HepG2 (cell line): ENCODE measurements around the gene HNRNPH3. TPM values are rescaled to one million over a fixed set of nuclear protein-coding genes. Genes with fewer than 3 reads are reported as not detected.

Source experiments
- FOXK1 ChIP-seq: sonication (generic); formaldehyde crosslinking; IDR thresholded peaks from 2 replicates; pipeline ENCODE4 v1.4.0; 2020; ENCODE audit warnings: low read depth, missing genetic modification reagents, borderline replicate concordance
- GRHL1 ChIP-seq: sonication (generic); formaldehyde crosslinking; conservative IDR thresholded peaks from 2 replicates; pipeline ENCODE4 v1.8.0; 2022; ENCODE audit warnings: missing genetic modification reagents
- KDM6A ChIP-seq: IDR thresholded peaks from 2 replicates; pipeline ENCODE4 v1.6.1; 2016; ENCODE audit warnings: low read depth
- NFIB ChIP-seq: sonication (generic); formaldehyde crosslinking; IDR thresholded peaks from 2 replicates; pipeline ENCODE4 v1.9.0; 2021; ENCODE audit warnings: missing genetic modification reagents, mild to moderate bottlenecking, borderline replicate concordance
- ZNF136 ChIP-seq: sonication (generic); formaldehyde crosslinking; IDR thresholded peaks from 2 replicates; pipeline ENCODE4 v1.8.1; 2022; ENCODE audit warnings: low read depth, mild to moderate bottlenecking, moderate library complexity, missing genetic modification reagents
- ZNF407 ChIP-seq: sonication (generic); formaldehyde crosslinking; IDR thresholded peaks from one replicate; pipeline ENCODE4 v1.5.1; 2020; ENCODE audit warnings: mild to moderate bottlenecking, missing genetic modification reagents; ENCODE audit errors: not compliant biosample characterization
- ZNF576 ChIP-seq: sonication (generic); formaldehyde crosslinking; IDR thresholded peaks from 2 replicates; pipeline ENCODE4 v1.4.0; 2020; ENCODE audit warnings: mild to moderate bottlenecking, missing genetic modification reagents
- ZNF605 ChIP-seq: sonication (generic); formaldehyde crosslinking; IDR thresholded peaks from 2 replicates; pipeline ENCODE4 v1.8.0; 2022; ENCODE audit warnings: mild to moderate bottlenecking, missing genetic modification reagents
- ZNF646 ChIP-seq: sonication (generic); formaldehyde crosslinking; IDR thresholded peaks from 2 replicates; pipeline ENCODE4 v1.9.0; 2021; ENCODE audit warnings: mild to moderate bottlenecking, missing genetic modification reagents
- ZNF737 ChIP-seq: sonication (generic); formaldehyde crosslinking; IDR thresholded peaks from 2 replicates; pipeline ENCODE4 v1.5.0; 2020; ENCODE audit warnings: missing genetic modification reagents, mild to moderate bottlenecking, borderline replicate concordance
- ZNF850 ChIP-seq: sonication (generic); formaldehyde crosslinking; conservative IDR thresholded peaks from 2 replicates; pipeline ENCODE4 v1.9.0; 2021; ENCODE audit warnings: mild to moderate bottlenecking, missing genetic modification reagents
- polyA plus RNA-seq, 8 experiments: library from polyadenylated mRNA; depleted of rRNA in 3 of 8; stranded (reverse) in 7 of 8; unstranded in 1 of 8; fragments of >200 nt; fragmentation: Illumina TruSeq in 4 of 8; extraction: Trizol in 4 of 8; gene quantifications; 2 replicates each; pipeline versions ENCODE4 v1.2.1 to v1.2.3, GENCODE V29; 2011 to 2016; ENCODE audit warnings: low read depth in 4 of 8, missing spikeins in 1 of 8, mixed read lengths in 1 of 8; ENCODE audit not compliant: insufficient read depth in 1 of 8
- total RNA-seq, 5 experiments: library from RNA; depleted of rRNA; stranded (reverse); fragments of >200 nt; fragmentation: Illumina TruSeq; extraction: Trizol; gene quantifications; 2 replicates each; pipeline ENCODE4 v1.2.3, GENCODE V29; 2016; ENCODE audit warnings: low read depth in 1 of 5

The HNRNPH3 gene
- total and polyA plus RNA-seq, 2 of the 13 experiments (the other 11 are each of a cell fraction or from before 2014, with no cell fraction given): 46.0 to 47.7 TPM

GRCh38 chr10:68303849-68304412 is 27.9 kb upstream of the HNRNPH3 start (continued):
- TF ChIP-seq GRHL1 (CRISPR knock-in tag) (no peak), KDM6A (CRISPR knock-in tag) (0 out of 2 replicates have a peak, but pooled peaks have one; percentile 30), NFIB (no peak), ZNF136 (CRISPR knock-in tag) (no peak), ZNF737 (CRISPR knock-in tag) (no peak), ZNF646 (no peak), ZNF850 (CRISPR knock-in tag) (no peak), ZNF407 (CRISPR knock-in tag) (no peak), ZNF576 (CRISPR knock-in tag) (no peak), ZNF605 (no peak), FOXK1 (CRISPR knock-in tag) (no peak)
